ENCODE measurements around the gene KLHL22.

DNA sequence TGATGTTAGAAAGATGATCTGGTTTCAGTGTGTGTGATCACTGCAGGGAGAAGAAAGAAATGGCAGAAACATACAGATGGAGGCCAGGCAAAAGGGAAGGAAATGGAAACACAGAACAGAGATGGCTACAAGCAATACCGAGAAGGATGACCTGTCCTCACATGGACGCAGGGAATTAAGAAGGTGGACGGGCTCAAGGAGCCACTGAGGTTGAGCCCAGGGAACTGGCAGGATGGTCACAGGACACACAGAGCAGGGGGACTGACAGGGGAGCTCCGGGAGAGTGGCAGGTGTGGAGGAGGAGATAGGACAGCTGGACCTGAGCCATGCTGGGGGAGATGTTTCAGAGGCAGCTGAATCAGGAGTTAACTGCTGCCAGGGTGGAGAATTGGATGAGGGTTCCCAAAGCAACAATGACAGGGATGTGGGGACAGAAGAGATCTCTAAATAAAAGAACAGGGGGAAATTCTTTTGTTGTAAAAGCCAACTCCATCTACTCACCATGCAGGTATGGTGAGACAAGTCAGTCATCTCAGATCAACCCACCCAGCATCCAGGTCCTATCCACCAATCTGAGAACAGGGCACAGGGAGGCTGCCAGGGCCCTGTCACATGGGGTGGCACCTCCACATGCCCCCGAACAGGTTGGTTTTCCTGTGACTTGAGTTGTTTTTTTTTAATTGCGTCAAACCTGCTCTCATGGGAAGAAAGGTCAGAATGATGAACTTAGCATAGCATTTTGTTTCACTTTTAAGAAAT, 26.3 kb downstream of the KLHL22 start:
- TF ChIP-seq POLR2A (IDR thresholded peaks at IDR 0.05) (no peak), EP300 (IDR thresholded peaks at IDR 0.05) (no peak)
